Hepatocyte (in vitro differentiated cells): Measurements from ENCODE around the gene KIAA0040. TPM values are rescaled to one million over a fixed set of nuclear protein-coding genes. Genes with fewer than 3 reads are reported as not detected.

Experiments used
- DNase-seq: peaks from one replicate; pipeline ENCODE4 v3.0.0-alpha.2; 2016; ENCODE audit warnings: low spot score
- H2AFZ ChIP-seq: fragments of 200-600 bp; sonication (generic); 2 replicates; pipeline ENCODE4 v1.6.0; 2016; ENCODE audit warnings: antibody characterized with exemption, mild to moderate bottlenecking
- H3K27ac ChIP-seq: fragments of 200-600 bp; sonication (generic); 2 replicates; pipeline ENCODE4 v1.5.1; 2016; ENCODE audit warnings: mild to moderate bottlenecking
- H3K27me3 ChIP-seq: fragments of 200-600 bp; sonication (generic); 2 replicates; pipeline ENCODE4 v1.6.1; 2016
- H3K36me3 ChIP-seq: fragments of 200-600 bp; sonication (generic); replicated peaks from 2 replicates; pipeline ENCODE4 v1.5.1; 2016; ENCODE audit warnings: low read depth; ENCODE audit not compliant: insufficient read depth
- H3K4me1 ChIP-seq: fragments of 200-600 bp; sonication (generic); 2 replicates; pipeline ENCODE4 v1.5.1; 2016; ENCODE audit warnings: mild to moderate bottlenecking, moderate library complexity; ENCODE audit not compliant: insufficient read depth
- H3K4me2 ChIP-seq: fragments of 200-600 bp; sonication (generic); 2 replicates; pipeline ENCODE4 v1.6.0; 2016
- H3K4me3 ChIP-seq: fragments of 200-600 bp; sonication (generic); 2 replicates; pipeline ENCODE4 v1.5.1; 2016; ENCODE audit warnings: mild to moderate bottlenecking
- H3K79me2 ChIP-seq: fragments of 200-600 bp; sonication (generic); 2 replicates; pipeline ENCODE4 v1.6.0; 2017; ENCODE audit warnings: mild to moderate bottlenecking
- H3K9me2 ChIP-seq: fragments of 200-600 bp; sonication (generic); replicated peaks from 2 replicates; pipeline ENCODE4 v1.6.0; 2017; ENCODE audit warnings: mild to moderate bottlenecking; ENCODE audit not compliant: insufficient read depth
- H3K9me3 ChIP-seq: fragments of 200-600 bp; sonication (generic); 2 replicates; pipeline ENCODE4 v1.5.1; 2016; ENCODE audit warnings: low read depth, mild to moderate bottlenecking
- H4K20me1 ChIP-seq: fragments of 200-600 bp; sonication (generic); 2 replicates; pipeline ENCODE4 v1.6.0; 2016; ENCODE audit warnings: mild to moderate bottlenecking; ENCODE audit not compliant: insufficient read depth, poor library complexity, severe bottlenecking
- EZH2 ChIP-seq: fragments of 200-600 bp; sonication (generic); IDR thresholded peaks from 2 replicates; pipeline ENCODE4 v1.6.1; 2016; ENCODE audit warnings: antibody characterized with exemption, mild to moderate bottlenecking, borderline replicate concordance
- EZH2phosphoT487 ChIP-seq: fragments of 200-600 bp; sonication (generic); IDR thresholded peaks from one replicate; pipeline ENCODE4 v1.6.1; 2018; ENCODE audit warnings: antibody characterized with exemption, mild to moderate bottlenecking, low read depth, moderate library complexity; ENCODE audit not compliant: unreplicated experiment, severe bottlenecking
- WGBS: methylation state at CpG from one replicate; pipeline ENCODE4 v1.1.6; 2016; ENCODE audit warnings: low lambda C conversion rate; ENCODE audit errors: missing lambda C conversion rate; 5-methylcytosine and 5-hydroxymethylcytosine counted together
- polyA plus RNA-seq: library from polyadenylated mRNA; unstranded; fragments of >200 nt; fragmentation: Nextera tagmentation; extraction: Ambion mirVana; gene quantifications from 2 replicates; pipeline ENCODE4 v1.2.1, GENCODE V29; 2016
- total RNA-seq: library from RNA; depleted of rRNA; stranded (reverse); fragments of >200 nt; gene quantifications from 2 replicates; pipeline ENCODE4 v1.2.3, GENCODE V29; 2014
- TF ChIP-seq, protein P1 (sequence below): fragments of 200-600 bp; sonication (generic); IDR thresholded peaks from 2 replicates; pipeline ENCODE4 v1.5.1; 2016; ENCODE audit warnings: antibody characterized with exemption, mild to moderate bottlenecking; ENCODE audit not compliant: poor library complexity

The KIAA0040 gene
- total and polyA plus RNA-seq, 2 experiments from 2014 or later, result 4.5 to 8.1 TPM

GRCh38 chr1:175146529-175147213 lies 45.9 kb downstream of the KIAA0040 start:
- Histone ChIP-seq H4K20me1 (no peaks in the 10 kb centered on the region), H3K27me3 (peaks cover 12% of the 10 kb centered on the region), H3K9me3 (no peaks in the 10 kb centered on the region), H3K4me3 (no peak overlapping the region), H3K27ac (no peak overlapping the region), H3K9me2 (no peaks in the 10 kb centered on the region), H3K4me1 (peaks cover 7% of the 10 kb centered on the region), H3K4me2 (peak overlapping the region; percentile 67), H2AFZ (peak overlapping the region; percentile 46), H3K36me3 (no peaks in the 10 kb centered on the region), H3K79me2 (no peaks in the 10 kb centered on the region)
- peak; percentile 81 for DNase-seq
- no peak for TF ChIP-seq EZH2phosphoT487
- TF ChIP-seq, protein P1, sequence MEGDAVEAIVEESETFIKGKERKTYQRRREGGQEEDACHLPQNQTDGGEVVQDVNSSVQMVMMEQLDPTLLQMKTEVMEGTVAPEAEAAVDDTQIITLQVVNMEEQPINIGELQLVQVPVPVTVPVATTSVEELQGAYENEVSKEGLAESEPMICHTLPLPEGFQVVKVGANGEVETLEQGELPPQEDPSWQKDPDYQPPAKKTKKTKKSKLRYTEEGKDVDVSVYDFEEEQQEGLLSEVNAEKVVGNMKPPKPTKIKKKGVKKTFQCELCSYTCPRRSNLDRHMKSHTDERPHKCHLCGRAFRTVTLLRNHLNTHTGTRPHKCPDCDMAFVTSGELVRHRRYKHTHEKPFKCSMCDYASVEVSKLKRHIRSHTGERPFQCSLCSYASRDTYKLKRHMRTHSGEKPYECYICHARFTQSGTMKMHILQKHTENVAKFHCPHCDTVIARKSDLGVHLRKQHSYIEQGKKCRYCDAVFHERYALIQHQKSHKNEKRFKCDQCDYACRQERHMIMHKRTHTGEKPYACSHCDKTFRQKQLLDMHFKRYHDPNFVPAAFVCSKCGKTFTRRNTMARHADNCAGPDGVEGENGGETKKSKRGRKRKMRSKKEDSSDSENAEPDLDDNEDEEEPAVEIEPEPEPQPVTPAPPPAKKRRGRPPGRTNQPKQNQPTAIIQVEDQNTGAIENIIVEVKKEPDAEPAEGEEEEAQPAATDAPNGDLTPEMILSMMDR, result peak; percentile 85
- WGBS, result 21% methylated on average over 21 of the region's 21 CpGs

GRCh38 chr1:175145899-175146528 lies 46.6 kb downstream of the KIAA0040 start:
- Histone ChIP-seq H3K9me3 (no peaks in the 10 kb centered on the region), H4K20me1 (no peaks in the 10 kb centered on the region), H3K4me2 (peak overlapping the region; percentile 67), H3K4me1 (peaks cover 7% of the 10 kb centered on the region), H3K27ac (no peak overlapping the region), H3K4me3 (no peak overlapping the region), H2AFZ (no peak overlapping the region), H3K27me3 (peaks cover 5% of the 10 kb centered on the region), H3K79me2 (no peaks in the 10 kb centered on the region), H3K36me3 (no peaks in the 10 kb centered on the region), H3K9me2 (no peaks in the 10 kb centered on the region)
- TF ChIP-seq, protein P1, result no peak
- TF ChIP-seq EZH2, result no peak
- TF ChIP-seq EZH2phosphoT487, result no peak
- DNase-seq, result no peak
- 51% methylated on average over 7 of the region's 7 CpGs for WGBS

GRCh38 chr1:175138579-175138978 lies 54.0 kb downstream of the KIAA0040 start:
- no peaks in the 10 kb centered on the region for H4K20me1 ChIP-seq
- 44% methylated on average over 2 of the region's 2 CpGs for WGBS
- H3K9me2 ChIP-seq, result no peaks in the 10 kb centered on the region
- no peak overlapping the region for H2AFZ ChIP-seq
- no peak overlapping the region for H3K27ac ChIP-seq
- no peaks in the 10 kb centered on the region for H3K4me1 ChIP-seq
- no peak overlapping the region for H3K4me2 ChIP-seq
- no peaks in the 10 kb centered on the region for H3K36me3 ChIP-seq
- H3K4me3 ChIP-seq, result no peak overlapping the region
- no peaks in the 10 kb centered on the region for H3K27me3 ChIP-seq
- DNase-seq, result no peak
- no peaks in the 10 kb centered on the region for H3K79me2 ChIP-seq
- no peak for TF ChIP-seq EZH2
- TF ChIP-seq EZH2phosphoT487, result no peak
- TF ChIP-seq, protein P1, result no peak
- no peaks in the 10 kb centered on the region for H3K9me3 ChIP-seq
